Activated T-helper 9 cell treated with anti-CD3 and anti-CD28 coated beads, Interleukin-2, amount 50 U/mL, for 16 hours (primary cell): ENCODE data around the gene C2orf69.

Source experiments
- DNase-seq: peaks from one replicate; pipeline ENCODE4 v3.0.0-alpha.2; 2020; ENCODE audit warnings: low read depth

C2orf69 gene

DNA sequence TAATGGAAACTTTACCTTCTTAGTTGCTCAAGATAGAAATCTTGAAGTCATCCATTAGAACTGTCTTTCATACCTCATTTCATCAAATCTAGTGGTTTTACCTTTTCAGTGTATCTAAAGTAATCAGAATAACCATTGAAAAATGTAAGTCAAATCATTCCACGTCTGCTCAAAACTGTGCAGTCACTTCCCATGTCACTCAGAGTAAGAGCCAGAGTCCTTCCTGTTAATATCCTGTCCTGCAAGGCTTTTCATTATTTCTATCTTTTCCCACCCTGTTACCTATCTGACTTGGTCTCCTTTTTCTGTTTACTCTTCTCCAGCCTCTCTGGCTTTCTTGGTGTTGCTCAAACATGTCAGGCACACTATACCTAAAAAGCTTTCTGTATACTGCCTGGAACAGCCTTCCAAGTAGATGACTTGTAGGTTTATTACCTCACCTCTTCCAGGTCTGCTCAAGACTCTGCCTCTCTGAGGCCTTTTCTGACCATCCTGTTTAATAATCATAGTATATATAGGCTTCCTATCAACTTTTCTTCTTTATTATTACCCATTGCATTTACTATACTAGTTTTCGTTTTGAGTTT, 3.4 kb downstream of the C2orf69 start:
- DNase-seq, result no peak

DNA sequence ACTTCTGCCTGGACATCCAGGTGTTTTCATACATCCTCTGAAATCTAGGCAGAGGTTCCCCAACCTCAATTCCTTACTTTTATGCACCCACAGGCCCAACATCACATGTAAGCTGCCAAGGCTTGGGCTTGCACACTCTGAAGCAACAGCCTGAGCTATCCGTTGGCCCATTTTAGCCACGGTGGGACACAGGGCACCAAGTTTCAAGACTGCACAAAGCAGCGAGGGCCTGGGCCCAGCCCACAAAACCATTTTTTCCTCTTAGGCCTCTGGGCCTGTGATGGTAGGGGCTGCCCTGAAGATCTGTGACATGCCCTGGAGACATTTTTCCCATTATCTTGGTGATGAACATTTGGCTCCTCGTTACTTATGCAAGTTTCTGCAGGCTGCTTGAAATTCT, 5.9 kb downstream of the C2orf69 start:
- DNase-seq, result no peak

DNA sequence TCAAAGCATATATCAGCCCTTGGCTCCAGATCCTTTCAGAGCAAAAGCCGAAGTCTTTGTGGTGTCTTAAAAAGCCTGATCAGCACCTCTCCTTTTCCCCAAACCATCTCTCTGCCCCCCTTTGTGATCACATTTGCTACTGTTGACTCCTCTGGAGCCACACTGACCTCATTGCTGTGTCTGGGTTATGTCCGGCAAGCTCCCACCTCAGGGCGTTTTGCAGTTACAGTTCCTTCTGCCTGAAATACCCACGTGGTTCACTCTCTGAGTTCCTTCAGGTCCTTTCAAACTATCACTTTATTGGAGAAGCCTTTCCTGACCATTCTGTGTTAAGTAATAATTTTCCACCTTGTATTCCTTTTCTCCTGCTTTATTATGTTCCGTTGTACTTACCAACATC, 11.8 kb downstream of the C2orf69 start:
- no peak for DNase-seq

DNA sequence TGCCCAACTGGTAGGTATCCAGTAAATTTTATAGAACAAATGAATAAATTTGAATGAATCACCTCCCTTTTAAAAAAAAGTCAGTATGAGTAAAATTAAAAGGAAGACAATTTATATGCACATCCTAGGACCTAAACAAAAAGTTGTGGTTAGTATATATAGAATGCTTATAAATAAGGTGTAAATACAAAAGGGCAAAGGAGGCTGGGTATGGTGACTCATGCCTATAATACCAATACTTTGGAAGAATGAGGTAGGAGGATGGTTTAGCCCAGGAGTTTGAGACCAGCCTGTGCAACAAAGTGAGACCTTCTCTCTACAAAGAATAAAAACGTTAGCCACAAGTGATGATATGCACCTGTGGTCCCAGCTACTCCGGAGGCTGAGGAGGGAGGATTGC, 12.8 kb downstream of the C2orf69 start:
- DNase-seq, result no peak

DNA sequence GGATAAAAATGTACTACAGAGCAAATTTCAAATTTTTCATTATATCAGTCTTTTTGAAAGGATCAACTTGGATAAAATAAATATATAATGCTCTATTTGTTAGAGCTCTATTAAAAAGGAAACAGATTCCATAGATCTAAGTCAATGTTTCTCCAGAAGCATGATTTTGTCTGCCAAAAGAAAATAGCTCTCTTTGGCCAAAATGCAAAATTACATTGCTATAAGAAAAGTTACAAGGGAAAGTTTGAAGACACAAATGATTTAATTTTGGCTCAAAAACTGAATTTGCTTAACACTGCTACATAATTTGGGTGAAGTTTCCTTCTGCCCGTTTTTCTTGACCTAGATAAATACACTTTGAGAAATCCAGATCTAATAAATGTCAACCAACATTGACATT, 15.7 kb downstream of the C2orf69 start:
- no peak for DNase-seq

DNA sequence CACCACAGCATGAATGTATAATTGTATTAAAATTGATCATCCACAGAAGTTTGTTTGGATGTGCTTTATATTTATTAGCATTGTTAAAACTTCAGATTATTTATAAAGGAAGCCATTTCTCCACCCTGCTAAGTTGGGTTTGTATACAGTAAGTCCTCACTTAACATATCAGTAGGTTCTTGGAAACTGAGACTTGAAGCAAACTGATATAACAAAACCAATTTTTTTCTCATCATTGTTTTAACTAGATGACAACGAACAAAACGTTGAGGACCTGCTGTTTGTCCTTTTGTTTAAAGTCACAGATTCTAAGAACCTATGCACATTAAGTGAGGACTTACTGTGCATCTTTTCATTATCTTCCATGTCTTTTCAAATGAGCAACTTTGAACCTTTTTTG, 17.1 kb downstream of the C2orf69 start:
- no peak for DNase-seq

DNA sequence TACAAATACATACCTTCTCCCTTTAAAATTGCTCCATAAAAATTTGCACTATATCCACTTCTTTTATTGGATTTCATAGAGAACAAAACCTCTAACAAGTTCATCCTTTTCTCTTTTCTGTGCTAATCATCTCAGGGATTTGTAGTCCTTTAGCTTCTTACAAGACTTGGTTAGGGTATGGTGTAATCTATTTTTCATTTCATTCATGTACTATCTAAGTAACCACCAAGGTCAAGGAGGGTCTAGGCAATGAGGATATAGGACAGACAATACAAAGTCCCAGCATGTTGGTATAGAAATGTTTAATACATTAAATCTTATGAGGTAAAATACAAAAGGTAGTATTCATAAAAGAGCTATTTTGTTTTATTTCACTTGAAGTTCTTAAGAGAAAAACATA, 17.5 kb downstream of the C2orf69 start:
- no peak for DNase-seq

DNA sequence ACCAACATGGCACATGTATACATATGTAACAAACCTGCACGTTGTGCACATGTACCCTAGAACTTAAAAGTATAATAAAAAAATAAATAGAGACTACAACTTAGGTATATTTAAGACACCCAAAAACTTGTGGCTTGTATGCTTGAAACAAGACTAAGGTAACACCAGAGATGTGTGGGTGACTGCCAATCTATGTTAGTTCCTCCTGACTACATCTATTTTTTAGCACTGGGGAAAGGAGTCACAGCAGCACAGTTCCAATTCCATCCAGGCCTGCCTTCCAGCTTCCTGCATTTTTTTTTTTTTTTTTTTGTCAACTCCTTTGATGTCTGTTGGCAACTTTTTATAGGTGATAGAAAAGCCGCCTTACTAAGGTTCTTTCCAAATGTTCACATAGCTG, 18.2 kb downstream of the C2orf69 start:
- no peak for DNase-seq

DNA sequence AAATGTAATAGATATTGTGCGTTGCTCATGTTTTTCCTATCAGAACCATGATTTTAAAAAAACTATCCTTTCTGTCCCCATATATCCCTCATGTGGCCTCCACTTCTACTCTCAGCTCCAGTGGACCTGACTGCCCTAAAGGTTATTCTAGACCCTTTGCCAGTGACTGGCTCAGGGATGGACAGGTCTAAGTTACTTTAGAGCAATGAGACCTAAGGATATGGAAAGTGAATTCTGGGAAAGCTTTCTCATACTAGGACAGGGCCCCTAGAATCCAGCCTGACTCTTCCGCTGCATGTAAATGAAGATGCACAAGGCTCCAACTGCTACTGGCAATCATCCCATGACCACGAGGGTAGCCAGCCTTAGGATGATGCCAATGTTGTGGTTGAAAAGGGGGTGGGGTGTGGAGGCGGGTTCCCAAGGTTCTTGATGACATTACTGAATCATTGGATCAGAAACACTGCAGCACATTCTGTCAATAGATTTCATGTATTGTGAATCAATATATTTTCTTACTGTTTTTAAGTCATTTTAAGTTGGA, 21.3 kb downstream of the C2orf69 start:
- DNase-seq, result no peak

DNA sequence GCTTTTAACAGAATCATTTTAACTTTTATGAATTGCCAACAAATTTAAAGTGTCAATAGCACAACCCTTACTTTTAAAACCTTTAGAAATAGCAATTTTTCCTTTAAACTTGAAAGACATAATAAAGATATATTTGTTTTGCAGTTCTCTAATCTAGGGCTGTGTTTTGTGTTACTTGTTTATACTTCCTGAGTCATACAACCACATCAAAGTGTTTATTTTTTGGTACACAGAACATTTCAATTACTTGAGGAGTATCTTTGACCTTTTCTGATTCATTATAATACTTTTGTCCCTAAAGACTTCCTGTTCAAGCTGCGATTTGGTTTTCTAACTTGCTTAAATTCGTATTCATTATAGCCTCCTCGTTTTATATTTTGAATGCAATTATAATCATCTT, 22.4 kb downstream of the C2orf69 start:
- no peak for DNase-seq

DNA sequence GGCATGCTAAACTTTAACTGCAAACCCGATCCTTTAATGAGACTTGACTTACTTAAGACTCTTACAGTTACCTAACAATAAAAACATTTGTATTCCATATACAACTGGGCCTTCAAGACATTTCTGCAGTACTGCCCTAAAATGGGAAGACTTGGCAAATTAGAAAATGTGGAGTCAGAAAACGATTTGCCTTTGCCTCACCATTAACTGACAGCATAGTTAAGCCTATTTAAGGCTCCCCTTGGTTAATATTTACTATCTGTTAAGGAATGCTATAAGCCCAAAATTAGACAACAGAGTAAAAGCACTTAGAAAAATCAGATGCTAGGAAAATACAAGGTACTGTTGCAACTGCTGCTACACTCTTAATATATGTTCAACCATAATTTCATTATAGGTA, 25.5 kb downstream of the C2orf69 start:
- DNase-seq, result no peak

DNA sequence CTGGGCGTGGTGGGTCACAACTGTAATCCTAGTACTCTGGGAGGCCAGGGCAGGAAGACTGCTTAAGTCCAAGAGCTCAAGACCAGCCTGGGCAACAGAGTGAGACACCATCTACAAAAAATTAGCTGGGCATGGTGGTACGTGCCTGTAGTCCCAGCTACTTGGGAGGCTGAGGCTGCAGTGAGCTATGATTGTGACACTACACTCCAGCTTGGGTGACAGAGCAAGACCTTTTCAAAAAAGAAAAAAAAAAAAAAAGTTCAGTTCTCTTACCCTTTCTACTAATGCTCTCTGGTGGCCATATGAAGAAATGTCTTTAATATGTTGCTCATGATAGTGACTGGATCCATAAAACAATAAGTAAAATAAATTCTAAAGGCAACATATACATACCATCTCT, 29.3 kb downstream of the C2orf69 start:
- DNase-seq, result no peak

DNA sequence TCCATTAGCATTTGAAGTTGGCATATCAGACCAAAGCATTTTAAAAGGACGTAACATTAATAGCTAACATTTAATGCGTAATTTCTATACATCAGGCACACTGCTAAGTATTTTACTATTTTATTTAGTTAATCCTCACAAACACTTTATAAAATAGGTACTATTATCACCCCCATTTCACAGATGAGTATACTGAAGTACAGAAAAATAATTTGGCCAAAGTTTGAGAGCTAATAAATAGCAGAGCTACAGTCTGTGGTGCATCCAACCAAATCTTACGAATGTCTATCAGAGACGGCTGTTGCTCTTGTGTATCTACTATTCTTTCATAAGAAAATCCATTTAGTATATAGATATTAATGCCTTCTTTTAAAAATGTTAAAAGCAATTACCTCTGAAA, 32.3 kb downstream of the C2orf69 start:
- DNase-seq, result no peak

DNA sequence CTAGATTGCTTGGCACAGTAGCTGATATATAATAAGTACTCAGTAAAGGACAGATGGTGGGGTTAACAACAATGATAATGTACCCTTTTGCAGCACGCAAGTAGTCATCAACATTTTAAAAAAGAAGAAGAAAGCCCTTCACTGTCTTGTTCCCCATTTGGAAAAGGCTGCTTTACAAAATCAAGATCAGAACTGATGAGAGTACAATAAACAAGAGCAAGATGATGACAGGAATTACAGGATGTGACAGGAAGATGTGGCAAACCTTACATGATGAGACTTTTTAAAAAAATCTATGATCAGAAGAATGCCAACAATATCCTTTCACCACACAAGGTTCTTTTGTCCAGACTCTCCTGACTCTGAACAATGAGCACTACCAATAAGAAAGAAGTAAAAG, 35.1 kb downstream of the C2orf69 start:
- DNase-seq, result no peak

DNA sequence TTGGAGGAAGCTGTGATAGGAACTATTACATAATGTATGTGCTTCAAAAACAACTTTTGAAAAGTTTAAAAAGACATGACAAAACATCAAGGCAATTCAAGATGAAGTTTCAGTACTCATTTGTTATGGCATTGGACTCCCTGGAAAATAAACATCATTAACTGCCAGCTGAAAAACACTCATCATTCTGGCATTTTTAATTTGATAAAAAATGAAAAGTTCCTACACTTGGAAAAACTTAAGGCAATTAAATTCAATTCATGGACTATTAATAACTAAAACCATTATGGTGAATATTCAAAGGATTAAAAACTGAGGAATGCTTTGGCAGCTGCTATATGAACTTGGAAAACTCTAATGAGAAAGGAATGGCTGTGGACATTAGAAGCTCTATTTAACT, 35.7 kb downstream of the C2orf69 start:
- DNase-seq, result no peak

DNA sequence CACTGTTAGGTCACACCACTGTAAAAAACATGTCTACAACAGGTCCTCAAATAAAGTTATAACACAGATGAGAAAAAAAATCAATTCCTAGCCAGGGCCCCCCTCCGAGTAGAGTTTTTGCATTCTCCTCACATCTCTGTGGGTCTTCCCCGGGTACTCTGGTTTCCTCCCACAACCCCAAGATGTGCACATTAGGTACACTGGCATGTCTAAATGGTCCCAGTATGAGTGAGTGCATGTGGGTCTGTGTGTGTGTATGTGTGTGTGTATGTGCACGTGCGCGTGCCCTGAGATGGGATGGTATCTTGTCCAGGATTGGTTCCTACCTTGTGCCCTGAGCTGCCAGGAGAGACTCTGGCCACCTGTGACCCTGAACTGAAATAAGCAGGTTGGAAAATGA, 39.3 kb downstream of the C2orf69 start:
- DNase-seq, result no peak

DNA sequence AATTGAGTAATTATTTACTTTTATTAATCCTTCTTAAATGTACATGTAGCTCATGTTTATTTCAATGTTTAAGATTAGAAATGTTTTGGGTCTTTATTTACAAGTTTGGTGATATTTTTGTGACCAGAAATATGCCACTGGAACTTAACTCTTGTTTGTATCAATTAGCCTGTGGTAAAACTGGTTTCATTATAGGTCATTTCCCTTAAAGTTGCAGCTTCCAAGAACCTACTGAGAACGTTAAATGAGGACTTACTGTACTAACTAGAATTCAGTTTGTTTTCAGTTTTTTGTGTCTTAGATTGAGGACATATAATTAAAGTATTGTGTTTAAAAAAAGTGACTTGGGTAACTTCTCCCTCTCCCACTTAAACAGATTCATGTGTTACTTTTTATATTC, 39.9 kb downstream of the C2orf69 start:
- no peak for DNase-seq

DNA sequence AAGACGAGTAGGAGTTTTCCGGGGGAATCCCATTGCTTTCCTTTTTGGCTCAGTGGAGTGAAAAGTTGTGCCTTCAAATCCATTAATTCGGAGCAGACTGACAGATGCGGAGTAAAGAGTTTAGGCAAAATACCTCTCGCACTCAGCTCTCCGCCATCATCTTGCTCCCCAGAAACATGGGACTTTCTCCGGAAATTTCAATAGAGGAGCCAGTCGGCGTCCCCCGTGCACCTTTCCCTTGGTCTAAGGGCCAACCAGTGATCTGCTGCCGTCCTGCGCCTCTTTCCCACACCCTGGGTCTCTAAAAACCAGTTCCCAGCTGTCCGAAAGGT, 43.9 kb downstream of the C2orf69 start:
- DNase-seq, result no peak

DNA sequence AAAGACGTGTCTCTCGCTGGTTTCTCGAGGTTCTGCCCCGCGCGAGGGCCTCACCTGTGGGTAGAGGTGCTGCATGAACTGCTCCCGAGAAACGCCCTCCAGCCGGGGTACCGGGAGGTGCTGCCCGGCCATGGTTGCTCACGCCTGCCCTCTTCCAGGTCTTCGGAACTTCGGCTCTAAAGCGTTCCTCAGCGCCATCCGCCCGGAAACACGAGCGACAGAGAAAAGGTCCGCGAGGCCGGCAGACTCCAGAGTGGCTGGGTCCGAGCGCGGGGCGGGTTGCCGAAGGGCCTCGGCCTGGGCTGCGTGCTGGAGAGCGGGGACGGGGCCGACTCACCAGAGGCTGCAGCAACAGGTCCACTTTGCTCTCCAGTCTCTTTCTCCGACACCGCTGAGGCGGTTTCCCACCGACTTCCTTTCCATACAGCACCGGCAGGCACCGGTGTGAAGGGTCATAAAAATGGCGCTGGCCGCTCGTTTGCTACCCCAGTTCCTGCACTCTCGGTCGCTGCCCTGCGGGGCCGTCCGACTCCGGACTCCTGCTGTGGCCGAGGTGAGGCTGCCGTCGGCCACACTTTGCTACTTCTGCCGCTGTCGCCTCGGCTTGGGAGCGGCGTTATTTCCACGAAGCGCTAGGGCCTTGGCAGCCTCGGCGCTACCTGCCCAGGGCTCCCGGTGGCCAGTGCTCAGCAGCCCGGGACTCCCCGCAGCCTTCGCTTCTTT, 44.4 kb downstream of the C2orf69 start, which contains the start of the genes MAIP1 and TYW5:
TSS of gene MAIP1 (plus strand) at position 244 of the 723 bp plus-strand sequence. CDS start at position 461, 217 bp downstream.
TSS of gene TYW5 (minus strand) at position 153 of the 723 bp plus-strand sequence. CDS start at position 132, 21 bp downstream.
- DNase-seq, result peak; percentile 65

DNA sequence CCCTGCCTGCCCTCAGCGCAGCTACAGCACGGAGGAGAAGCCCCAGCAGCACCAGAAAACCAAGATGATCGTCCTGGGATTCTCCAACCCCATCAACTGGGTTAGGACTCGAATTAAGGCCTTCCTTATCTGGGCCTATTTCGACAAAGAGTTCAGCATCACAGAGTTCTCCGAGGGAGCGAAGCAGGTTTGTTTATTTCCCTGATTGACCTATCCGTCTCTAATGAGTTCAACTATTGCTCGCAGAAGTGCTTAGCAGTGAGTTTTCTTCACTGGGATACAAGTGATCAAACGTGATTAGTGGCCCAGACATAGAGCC, 44.9 kb downstream of the C2orf69 start:
- no peak for DNase-seq

DNA sequence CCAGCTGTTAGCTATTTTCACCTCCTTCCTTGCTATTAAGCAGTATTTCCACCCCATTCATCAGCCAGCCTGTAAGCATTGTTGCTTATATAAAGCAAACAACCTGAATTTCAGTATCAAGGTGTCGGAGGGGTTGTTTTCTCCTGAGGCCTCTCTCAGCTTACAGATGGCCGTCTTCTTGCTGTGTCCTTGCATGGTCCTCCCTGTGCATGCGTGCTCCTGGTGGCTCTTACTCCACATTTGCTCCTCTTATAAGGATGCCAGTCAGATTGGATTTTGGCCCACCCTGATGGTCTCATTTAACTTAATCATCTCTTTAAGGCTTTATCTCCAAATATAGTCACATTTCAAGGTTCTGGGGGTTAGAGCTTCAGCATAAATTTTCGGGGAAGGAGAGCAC, 46.9 kb downstream of the C2orf69 start:
- no peak for DNase-seq

DNA sequence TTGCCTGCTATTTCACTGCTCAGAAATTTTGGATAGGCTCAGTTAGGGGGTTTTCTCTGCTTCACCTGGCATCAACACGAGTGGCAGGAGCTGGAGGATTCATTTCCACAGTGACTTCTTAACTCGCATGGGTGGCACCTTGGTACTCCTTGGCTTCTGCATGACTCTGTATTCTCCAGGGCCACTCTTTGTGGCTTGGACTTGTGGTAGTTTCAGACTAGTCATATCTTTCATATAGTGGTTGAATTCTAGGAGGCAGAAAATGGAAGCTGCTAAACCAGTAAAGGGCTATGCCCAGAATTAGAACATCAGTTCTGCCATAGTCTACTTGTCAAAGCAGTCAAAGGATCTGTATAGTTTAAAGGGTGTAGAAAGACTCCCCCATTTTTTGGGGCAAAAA, 51.1 kb downstream of the C2orf69 start:
- no peak for DNase-seq

DNA sequence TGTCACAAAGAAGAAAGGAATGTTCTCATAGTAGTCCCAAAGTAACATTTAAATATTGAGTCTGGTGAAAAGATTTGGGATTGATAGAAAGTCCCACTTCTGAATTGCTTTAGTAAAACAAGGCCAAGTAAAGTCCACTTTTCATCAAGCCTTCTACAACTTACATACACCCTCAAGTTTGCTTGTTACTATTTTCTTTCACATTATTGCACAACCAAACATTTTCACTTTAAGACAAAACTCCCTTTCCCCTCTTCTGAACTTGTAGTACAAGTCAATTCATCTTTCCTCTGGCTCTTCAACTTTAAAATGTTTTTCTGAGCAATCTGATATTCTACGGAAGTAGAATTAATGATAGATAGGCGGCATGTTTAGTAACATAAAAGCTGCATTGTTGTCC, 55.3 kb downstream of the C2orf69 start:
- no peak for DNase-seq

DNA sequence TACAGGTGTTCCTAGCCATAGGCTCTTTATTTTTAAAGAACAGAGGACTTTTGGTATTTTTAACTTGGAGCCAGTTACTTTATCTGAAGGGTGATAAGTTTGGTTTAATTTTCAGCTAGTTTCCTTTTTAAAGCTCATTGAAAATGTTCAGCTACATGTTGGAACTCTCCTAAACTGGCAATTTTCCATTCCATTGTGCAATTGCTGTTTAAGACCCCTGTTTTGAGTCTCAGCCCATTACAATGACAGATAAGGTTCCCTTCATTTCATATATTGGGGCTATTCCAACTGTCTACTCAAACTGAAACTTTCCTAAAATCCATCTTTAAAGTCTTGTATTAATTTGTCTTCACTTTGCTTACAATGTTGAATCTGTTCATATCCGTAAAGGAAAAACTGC, 55.9 kb downstream of the C2orf69 start:
- DNase-seq, result no peak
